Peyer's patch (tissue), 4 donors: ENCODE results near the gene CAT.

Experiments
- POLR2A ChIP-seq, 2 donors: fragments of 450-650 bp; IDR thresholded peaks; one replicate each; pipeline ENCODE4 v1.5.1; 2017; ENCODE audit warnings: antibody characterized with exemption in 2 of 2, mild to moderate bottlenecking in 2 of 2, moderate library complexity in 2 of 2
- TF ChIP-seq, protein P1 (sequence below), 6 experiments: fragments of 450-650 bp in 4 of 6; fragments of 200-600 bp in 2 of 6; sonication (generic) in 1 of 6; IDR thresholded peaks; one replicate each; pipeline ENCODE4 v1.5.1; 2017 to 2019; ENCODE audit warnings: antibody characterized with exemption in 6 of 6, mild to moderate bottlenecking in 3 of 6, moderate library complexity in 1 of 6

DNA sequence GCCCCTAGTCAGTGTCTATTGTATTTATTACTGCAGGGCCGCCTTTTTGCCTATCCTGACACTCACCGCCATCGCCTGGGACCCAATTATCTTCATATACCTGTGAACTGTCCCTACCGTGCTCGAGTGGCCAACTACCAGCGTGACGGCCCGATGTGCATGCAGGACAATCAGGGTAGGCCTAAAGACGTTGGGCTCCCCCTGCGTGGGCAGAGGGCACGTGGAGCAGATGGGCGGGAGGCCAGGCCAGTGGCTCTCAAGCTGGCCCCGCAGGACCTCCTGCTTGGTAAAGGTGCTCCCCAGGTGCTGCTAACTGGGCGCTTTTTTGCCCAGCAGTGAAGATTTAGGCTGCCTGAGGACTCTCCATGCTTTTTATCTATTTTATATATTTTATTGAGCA, 22.5 kb downstream of the CAT start:
- TF ChIP-seq, protein P1, sequence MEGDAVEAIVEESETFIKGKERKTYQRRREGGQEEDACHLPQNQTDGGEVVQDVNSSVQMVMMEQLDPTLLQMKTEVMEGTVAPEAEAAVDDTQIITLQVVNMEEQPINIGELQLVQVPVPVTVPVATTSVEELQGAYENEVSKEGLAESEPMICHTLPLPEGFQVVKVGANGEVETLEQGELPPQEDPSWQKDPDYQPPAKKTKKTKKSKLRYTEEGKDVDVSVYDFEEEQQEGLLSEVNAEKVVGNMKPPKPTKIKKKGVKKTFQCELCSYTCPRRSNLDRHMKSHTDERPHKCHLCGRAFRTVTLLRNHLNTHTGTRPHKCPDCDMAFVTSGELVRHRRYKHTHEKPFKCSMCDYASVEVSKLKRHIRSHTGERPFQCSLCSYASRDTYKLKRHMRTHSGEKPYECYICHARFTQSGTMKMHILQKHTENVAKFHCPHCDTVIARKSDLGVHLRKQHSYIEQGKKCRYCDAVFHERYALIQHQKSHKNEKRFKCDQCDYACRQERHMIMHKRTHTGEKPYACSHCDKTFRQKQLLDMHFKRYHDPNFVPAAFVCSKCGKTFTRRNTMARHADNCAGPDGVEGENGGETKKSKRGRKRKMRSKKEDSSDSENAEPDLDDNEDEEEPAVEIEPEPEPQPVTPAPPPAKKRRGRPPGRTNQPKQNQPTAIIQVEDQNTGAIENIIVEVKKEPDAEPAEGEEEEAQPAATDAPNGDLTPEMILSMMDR (IDR thresholded peaks at IDR 0.05): no peak
- no peak for TF ChIP-seq POLR2A (IDR thresholded peaks at IDR 0.05)
